ENCODE data around the gene CDK11B. TPM values are rescaled to one million over a fixed set of nuclear protein-coding genes. Genes with fewer than 3 reads are reported as not detected.

CDK11B gene
- total and polyA plus RNA-seq, 2 of the 8 experiments (the other 6 are each of a cell fraction or from before 2014, with no cell fraction given), result 11.1 to 31.9 TPM

DNA sequence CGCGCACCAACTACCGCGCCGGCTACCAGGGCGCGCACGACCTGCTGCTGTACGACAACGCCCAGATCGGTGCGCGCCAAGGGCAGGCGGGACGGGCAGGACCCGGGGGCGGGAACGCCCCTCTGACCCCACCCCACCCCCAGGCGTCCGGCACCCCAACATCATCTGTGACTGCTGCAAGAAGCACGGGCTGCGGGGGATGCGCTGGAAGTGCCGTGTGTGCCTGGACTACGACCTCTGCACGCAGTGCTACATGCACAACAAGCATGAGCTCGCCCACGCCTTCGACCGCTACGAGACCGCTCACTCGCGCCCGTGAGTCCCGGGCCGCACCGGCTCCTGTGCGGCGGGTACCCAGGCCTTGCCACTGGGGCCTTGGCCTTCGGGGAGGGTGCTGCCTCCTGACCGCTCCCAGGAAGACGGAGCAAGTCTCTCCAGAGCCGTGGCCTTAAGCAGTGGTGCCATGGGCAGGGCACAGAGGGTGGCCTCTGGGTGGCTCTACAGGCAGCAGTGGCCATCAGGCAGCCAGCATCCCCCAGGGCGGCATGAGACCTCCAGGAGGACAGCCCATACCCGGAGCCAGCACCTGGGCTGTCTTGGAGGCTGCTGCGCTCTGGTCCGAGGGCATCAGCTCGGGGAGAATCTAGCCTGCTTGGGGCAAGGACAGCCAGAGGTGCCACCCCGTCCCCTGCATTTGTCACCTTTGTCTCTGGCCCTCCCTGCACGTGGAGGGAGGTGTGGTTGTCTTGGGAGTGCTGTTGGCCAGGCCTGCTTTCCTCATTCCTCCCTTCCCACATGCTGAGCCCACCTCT is 35.0 kb downstream of the CDK11B start (continued):
- TF ChIP-seq, protein P1, sequence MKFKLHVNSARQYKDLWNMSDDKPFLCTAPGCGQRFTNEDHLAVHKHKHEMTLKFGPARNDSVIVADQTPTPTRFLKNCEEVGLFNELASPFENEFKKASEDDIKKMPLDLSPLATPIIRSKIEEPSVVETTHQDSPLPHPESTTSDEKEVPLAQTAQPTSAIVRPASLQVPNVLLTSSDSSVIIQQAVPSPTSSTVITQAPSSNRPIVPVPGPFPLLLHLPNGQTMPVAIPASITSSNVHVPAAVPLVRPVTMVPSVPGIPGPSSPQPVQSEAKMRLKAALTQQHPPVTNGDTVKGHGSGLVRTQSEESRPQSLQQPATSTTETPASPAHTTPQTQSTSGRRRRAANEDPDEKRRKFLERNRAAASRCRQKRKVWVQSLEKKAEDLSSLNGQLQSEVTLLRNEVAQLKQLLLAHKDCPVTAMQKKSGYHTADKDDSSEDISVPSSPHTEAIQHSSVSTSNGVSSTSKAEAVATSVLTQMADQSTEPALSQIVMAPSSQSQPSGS (IDR thresholded peaks at IDR 0.05; ENCODE audit: low read length), result no peak
- TF ChIP-seq KDM5A (IDR thresholded peaks at IDR 0.05; ENCODE audit: low read length) (no peak), E2F6 (IDR thresholded peaks at IDR 0.05) (no peak), BCL11A (IDR thresholded peaks at IDR 0.05; ENCODE audit: low read depth in 2 of 2, low read length in 2 of 2) (no peak), POU5F1 (IDR thresholded peaks at IDR 0.05; ENCODE audit: low read depth, low read length) (no peak), EGR1 (IDR thresholded peaks at IDR 0.05; ENCODE audit: borderline replicate concordance, low read depth, low read length) (no peak), EP300 (IDR thresholded peaks at IDR 0.05; ENCODE audit: borderline replicate concordance in 1 of 2, low read depth in 2 of 2, low read length in 2 of 2) (no peak), FOSL1 (IDR thresholded peaks at IDR 0.05; ENCODE audit: insufficient read depth, low read depth, low read length) (no peak), MAFK (IDR thresholded peaks at IDR 0.05; ENCODE audit: low read depth, low read length) (no peak), NANOG (IDR thresholded peaks at IDR 0.05; ENCODE audit: insufficient read depth, low read depth, low read length, poor library complexity, severe bottlenecking) (no peak), RAD21 (IDR thresholded peaks at IDR 0.05 in 1 of 2, conservative IDR thresholded peaks at IDR 0.05 in 1 of 2; ENCODE audit: low read depth in 2 of 2, low read length in 2 of 2) (no peak)
